Astrocyte of the cerebellum (primary cell): Measurements from ENCODE around the gene IFT122.
A peak's percentile ranks its signal among the peaks of the same experiment; 100 is the strongest.

Experiments
- DNase-seq: peaks from one replicate; pipeline ENCODE4 v3.0.0-alpha.2; 2011; ENCODE audit warnings: low read depth
- H3K4me3 ChIP-seq: 2 replicates; pipeline ENCODE4 v1.5.1; 2011; ENCODE audit warnings: mild to moderate bottlenecking, low read depth, low read length, moderate library complexity
- in situ Hi-C: cut with HindIII; loops from 2 replicates; pipeline ENCODE4 v1.10.0; 2017; ENCODE audit warnings: low sequenced_read_pairs
- TF ChIP-seq, protein P1 (sequence below): IDR thresholded peaks from 2 replicates; pipeline ENCODE4 v1.5.1; 2012; ENCODE audit warnings: low read length, low read depth, moderate library complexity, mild to moderate bottlenecking; ENCODE audit errors: missing control alignments

IFT122 gene

GRCh38 chr3:129559565-129560079 is 119.6 kb downstream of the IFT122 start:
- TF ChIP-seq, protein P1, sequence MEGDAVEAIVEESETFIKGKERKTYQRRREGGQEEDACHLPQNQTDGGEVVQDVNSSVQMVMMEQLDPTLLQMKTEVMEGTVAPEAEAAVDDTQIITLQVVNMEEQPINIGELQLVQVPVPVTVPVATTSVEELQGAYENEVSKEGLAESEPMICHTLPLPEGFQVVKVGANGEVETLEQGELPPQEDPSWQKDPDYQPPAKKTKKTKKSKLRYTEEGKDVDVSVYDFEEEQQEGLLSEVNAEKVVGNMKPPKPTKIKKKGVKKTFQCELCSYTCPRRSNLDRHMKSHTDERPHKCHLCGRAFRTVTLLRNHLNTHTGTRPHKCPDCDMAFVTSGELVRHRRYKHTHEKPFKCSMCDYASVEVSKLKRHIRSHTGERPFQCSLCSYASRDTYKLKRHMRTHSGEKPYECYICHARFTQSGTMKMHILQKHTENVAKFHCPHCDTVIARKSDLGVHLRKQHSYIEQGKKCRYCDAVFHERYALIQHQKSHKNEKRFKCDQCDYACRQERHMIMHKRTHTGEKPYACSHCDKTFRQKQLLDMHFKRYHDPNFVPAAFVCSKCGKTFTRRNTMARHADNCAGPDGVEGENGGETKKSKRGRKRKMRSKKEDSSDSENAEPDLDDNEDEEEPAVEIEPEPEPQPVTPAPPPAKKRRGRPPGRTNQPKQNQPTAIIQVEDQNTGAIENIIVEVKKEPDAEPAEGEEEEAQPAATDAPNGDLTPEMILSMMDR, result no peak
- in situ Hi-C loops, result no loop called here
- no peak for DNase-seq
- no peak overlapping the region for H3K4me3 ChIP-seq

- in situ Hi-C loops, result no loop called here
- no peak overlapping the region for H3K4me3 ChIP-seq
- TF ChIP-seq, protein P1, result no peak
- DNase-seq, result no peak
These were observed 120.3 kb downstream of the IFT122 start for GRCh38 chr3:129560269-129560787.

DNA sequence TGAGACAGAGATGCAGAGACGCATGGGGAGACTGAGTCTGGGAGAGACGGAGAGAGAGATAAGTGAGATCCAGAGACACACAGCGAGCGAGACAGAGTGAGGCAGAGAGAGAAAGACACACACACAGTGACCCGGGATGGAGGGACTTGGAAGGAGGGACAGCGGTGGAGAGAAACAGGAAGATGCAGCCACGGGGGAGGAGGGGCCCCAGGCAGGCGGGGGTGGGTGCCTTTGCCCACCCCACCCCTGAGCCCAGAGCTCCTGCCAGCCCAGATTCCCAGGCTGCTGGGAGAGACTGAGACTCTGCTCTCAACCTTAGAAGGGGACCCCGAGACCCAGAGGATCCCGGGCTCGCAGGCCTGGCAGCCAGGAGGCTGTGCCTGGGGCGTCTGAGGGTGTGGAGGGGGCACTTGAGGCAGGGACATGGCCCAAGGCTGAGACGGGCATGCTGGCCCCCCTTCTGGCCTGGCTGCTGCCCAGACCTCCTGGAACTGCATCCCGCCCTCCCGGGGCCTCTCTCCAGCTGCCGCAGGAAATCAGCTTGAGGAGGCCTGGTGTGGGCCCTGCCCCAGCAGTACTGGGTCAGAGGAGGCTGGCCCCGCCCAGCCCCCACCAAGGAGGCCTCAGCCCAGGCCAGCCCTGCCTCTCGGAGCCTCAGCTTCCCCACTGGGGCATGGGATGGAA is 121.0 kb downstream of the IFT122 start:
- DNase-seq, result peak; percentile 9

DNA sequence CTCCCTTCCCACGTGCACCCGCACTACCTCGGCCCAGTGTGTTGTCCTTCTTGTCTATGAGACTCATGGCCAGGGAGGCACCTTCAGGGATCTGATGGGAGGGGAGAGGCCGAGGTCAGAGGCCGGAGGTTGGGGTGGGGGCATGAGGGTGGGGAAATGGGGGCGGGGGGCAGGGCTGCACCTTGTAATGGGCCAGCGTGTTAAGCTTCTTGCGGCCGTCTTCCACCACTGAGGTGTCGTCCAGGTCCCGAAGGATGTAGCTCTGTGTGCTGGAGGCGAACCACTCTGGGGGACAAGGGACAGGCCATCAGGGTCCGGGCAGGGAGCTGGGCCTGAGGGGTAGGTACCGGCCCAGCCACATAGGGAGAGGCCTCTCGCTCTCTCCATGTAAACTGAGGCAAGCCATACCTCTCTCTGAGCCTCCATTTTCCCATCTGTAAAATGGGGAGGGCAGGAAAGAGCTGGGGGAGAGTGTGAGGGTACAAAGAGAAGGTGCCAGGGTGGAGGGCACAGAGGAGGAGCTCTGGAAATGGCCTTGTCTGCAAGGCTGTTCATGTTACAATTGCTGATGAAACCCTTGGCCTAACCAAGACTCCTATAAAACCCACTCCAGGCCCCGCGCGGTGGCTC is 121.7 kb downstream of the IFT122 start:
- in situ Hi-C loops, result no loop called here
- no peak for DNase-seq
- no peak overlapping the region for H3K4me3 ChIP-seq
- TF ChIP-seq, protein P1, result no peak

More for the DNA sequence above, 121.0 kb downstream of the IFT122 start:
- no peak overlapping the region for H3K4me3 ChIP-seq
- TF ChIP-seq, protein P1, result no peak
- in situ Hi-C loops, result no loop called here

DNA sequence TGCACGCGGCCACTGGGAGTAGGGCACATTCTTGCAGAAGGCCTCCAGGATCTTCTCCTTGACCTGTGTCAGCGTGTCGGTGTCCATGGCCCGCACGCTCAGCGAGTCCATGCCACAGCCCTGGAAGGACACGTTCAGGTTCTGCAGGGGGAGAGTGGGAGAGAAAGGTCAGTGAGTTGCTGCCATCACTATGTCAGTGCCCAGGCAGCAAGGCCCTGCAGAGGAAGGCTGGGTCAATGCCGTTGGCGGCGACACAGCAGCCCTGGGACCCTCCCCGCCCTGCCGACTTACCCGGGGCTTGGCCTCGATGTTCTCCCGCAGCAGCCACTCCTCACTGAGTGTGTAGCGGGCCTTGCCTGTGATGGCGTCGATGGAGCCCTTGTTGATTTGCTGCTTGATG is 122.8 kb downstream of the IFT122 start:
- no peak for DNase-seq
- in situ Hi-C loops, result no loop called here
- TF ChIP-seq, protein P1, result no peak
- no peak overlapping the region for H3K4me3 ChIP-seq

- no peak overlapping the region for H3K4me3 ChIP-seq
- TF ChIP-seq, protein P1, result no peak
- in situ Hi-C loops, result no loop called here
- DNase-seq, result no peak
These were observed 123.3 kb downstream of the IFT122 start for GRCh38 chr3:129563332-129563731.
